Stimulated activated CD8-positive, alpha-beta memory T cell treated with anti-CD3 and anti-CD28 coated beads, Interleukin-15, amount 100 ng/mL, for 24 hours (primary cell): ENCODE measurements around the gene ETFB.

Source experiments
- DNase-seq: peaks from one replicate; pipeline ENCODE4 v3.0.0-alpha.2; 2020; ENCODE audit warnings: low read depth

ETFB gene

GRCh38 chr19:51295382-51296126 lies 70.6 kb downstream of the ETFB start:
- no peak for DNase-seq
